GM23248 (cell line): ENCODE measurements around the gene TGFBI.

Source experiments
- EZH2 ChIP-seq: fragments of 200-600 bp; sonication (generic); IDR thresholded peaks from 2 replicates; pipeline ENCODE4 v1.6.1; 2018; ENCODE audit warnings: antibody characterized with exemption, mild to moderate bottlenecking; ENCODE audit not compliant: insufficient read depth, poor library complexity, severe bottlenecking
- EZH2phosphoT487 ChIP-seq: fragments of 200-600 bp; sonication (generic); IDR thresholded peaks from 2 replicates; pipeline ENCODE4 v1.6.1; 2018; ENCODE audit warnings: antibody characterized with exemption, moderate library complexity, mild to moderate bottlenecking, low read depth; ENCODE audit not compliant: insufficient read depth

GRCh38 chr5:136028090-136028489 is 698 bp upstream of the TGFBI start:
- no peak for TF ChIP-seq EZH2phosphoT487
- no peak for TF ChIP-seq EZH2
